ENCODE results near the gene CAPS2.

Gene CAPS2

GRCh38 chr12:75302225-75302624 lies 27.9 kb downstream of the CAPS2 start:
- no peaks in the 10 kb centered on the region for H3K27me3 ChIP-seq (ENCODE audit: insufficient read depth, low read length)
- no peaks in the 10 kb centered on the region for H3K36me3 ChIP-seq (ENCODE audit: insufficient read depth, low read depth, low read length)
- no peaks in the 10 kb centered on the region for H3K4me1 ChIP-seq (ENCODE audit: insufficient read depth, low read length)
- H3K9me3 ChIP-seq (ENCODE audit: insufficient read depth, low read depth, low read length) = no peaks in the 10 kb centered on the region
- no peak overlapping the region for H3K9ac ChIP-seq (ENCODE audit: low read depth, low read length)
- no peak overlapping the region for H3K27ac ChIP-seq (ENCODE audit: low read length)
- no peak overlapping the region for H3K4me3 ChIP-seq (ENCODE audit: low read length)

GRCh38 chr12:75294797-75295196 lies 35.3 kb downstream of the CAPS2 start:
- H3K4me1 ChIP-seq (ENCODE audit: insufficient read depth, low read length) = peaks cover 6% of the 10 kb centered on the region; the same call in 1 of the 2 replicates
- no peaks in the 10 kb centered on the region for H3K36me3 ChIP-seq (ENCODE audit: insufficient read depth, low read depth, low read length)
- 0 out of 2 replicates have a peak overlapping the region, but pooled peaks have one; percentile 25 for H3K4me3 ChIP-seq (ENCODE audit: low read length)
- no peak overlapping the region for H3K27ac ChIP-seq (ENCODE audit: low read length)
- H3K9me3 ChIP-seq (ENCODE audit: insufficient read depth, low read depth, low read length) = no peaks in the 10 kb centered on the region
- no peak overlapping the region for H3K9ac ChIP-seq (ENCODE audit: low read depth, low read length)
- no peaks in the 10 kb centered on the region for H3K27me3 ChIP-seq (ENCODE audit: insufficient read depth, low read length)

GRCh38 chr12:75294336-75294735 lies 35.8 kb downstream of the CAPS2 start:
- no peaks in the 10 kb centered on the region for H3K36me3 ChIP-seq (ENCODE audit: insufficient read depth, low read depth, low read length)
- no peak overlapping the region for H3K9ac ChIP-seq (ENCODE audit: low read depth, low read length)
- H3K4me3 ChIP-seq (ENCODE audit: low read length) = 0 out of 2 replicates have a peak overlapping the region, but pooled peaks have one; percentile 25
- H3K27ac ChIP-seq (ENCODE audit: low read length) = no peak overlapping the region
- peaks cover 6% of the 10 kb centered on the region; the same call in 1 of the 2 replicates for H3K4me1 ChIP-seq (ENCODE audit: insufficient read depth, low read length)
- H3K27me3 ChIP-seq (ENCODE audit: insufficient read depth, low read length) = no peaks in the 10 kb centered on the region
- no peaks in the 10 kb centered on the region for H3K9me3 ChIP-seq (ENCODE audit: insufficient read depth, low read depth, low read length)

GRCh38 chr12:75291014-75291413 lies 39.1 kb downstream of the CAPS2 start:
- H3K36me3 ChIP-seq (ENCODE audit: insufficient read depth, low read depth, low read length) = no peaks in the 10 kb centered on the region
- H3K9ac ChIP-seq (ENCODE audit: low read depth, low read length) = no peak overlapping the region
- H3K4me3 ChIP-seq (ENCODE audit: low read length) = no peak overlapping the region
- H3K27ac ChIP-seq (ENCODE audit: low read length) = no peak overlapping the region
- H3K9me3 ChIP-seq (ENCODE audit: insufficient read depth, low read depth, low read length) = no peaks in the 10 kb centered on the region
- no peaks in the 10 kb centered on the region for H3K27me3 ChIP-seq (ENCODE audit: insufficient read depth, low read length)
- peaks cover 6% of the 10 kb centered on the region for H3K4me1 ChIP-seq (ENCODE audit: insufficient read depth, low read length)

GRCh38 chr12:75289753-75290152 lies 40.4 kb downstream of the CAPS2 start:
- Histone ChIP-seq H3K9ac (ENCODE audit: low read depth, low read length) (no peak overlapping the region), H3K9me3 (ENCODE audit: insufficient read depth, low read depth, low read length) (no peaks in the 10 kb centered on the region), H3K27me3 (ENCODE audit: insufficient read depth, low read length) (no peaks in the 10 kb centered on the region), H3K36me3 (ENCODE audit: insufficient read depth, low read depth, low read length) (no peaks in the 10 kb centered on the region), H3K27ac (ENCODE audit: low read length) (no peak overlapping the region), H3K4me3 (ENCODE audit: low read length) (no peak overlapping the region), H3K4me1 (ENCODE audit: insufficient read depth, low read length) (peaks cover 6% of the 10 kb centered on the region)

GRCh38 chr12:75288860-75289259 lies 41.3 kb downstream of the CAPS2 start:
- H3K36me3 ChIP-seq (ENCODE audit: insufficient read depth, low read depth, low read length) = no peaks in the 10 kb centered on the region
- H3K9me3 ChIP-seq (ENCODE audit: insufficient read depth, low read depth, low read length) = no peaks in the 10 kb centered on the region
- no peak overlapping the region for H3K27ac ChIP-seq (ENCODE audit: low read length)
- H3K9ac ChIP-seq (ENCODE audit: low read depth, low read length) = no peak overlapping the region
- H3K4me3 ChIP-seq (ENCODE audit: low read length) = no peak overlapping the region
- no peaks in the 10 kb centered on the region; the same call in 1 of the 2 replicates for H3K4me1 ChIP-seq (ENCODE audit: insufficient read depth, low read length)
- H3K27me3 ChIP-seq (ENCODE audit: insufficient read depth, low read length) = no peaks in the 10 kb centered on the region

- Histone ChIP-seq H3K36me3 (ENCODE audit: insufficient read depth, low read depth, low read length) (no peaks in the 10 kb centered on the region), H3K9me3 (ENCODE audit: insufficient read depth, low read depth, low read length) (no peaks in the 10 kb centered on the region), H3K27me3 (ENCODE audit: insufficient read depth, low read length) (no peaks in the 10 kb centered on the region), H3K4me3 (ENCODE audit: low read length) (no peak overlapping the region), H3K27ac (ENCODE audit: low read length) (no peak overlapping the region), H3K4me1 (ENCODE audit: insufficient read depth, low read length) (no peaks in the 10 kb centered on the region), H3K9ac (ENCODE audit: low read depth, low read length) (no peak overlapping the region)
These were observed 54.4 kb downstream of the CAPS2 start for GRCh38 chr12:75275702-75276101.

GRCh38 chr12:75271576-75271975 lies 58.5 kb downstream of the CAPS2 start:
- no peak overlapping the region for H3K27ac ChIP-seq (ENCODE audit: low read length)
- no peaks in the 10 kb centered on the region for H3K9me3 ChIP-seq (ENCODE audit: insufficient read depth, low read depth, low read length)
- H3K9ac ChIP-seq (ENCODE audit: low read depth, low read length) = no peak overlapping the region
- no peaks in the 10 kb centered on the region for H3K36me3 ChIP-seq (ENCODE audit: insufficient read depth, low read depth, low read length)
- no peaks in the 10 kb centered on the region for H3K27me3 ChIP-seq (ENCODE audit: insufficient read depth, low read length)
- H3K4me1 ChIP-seq (ENCODE audit: insufficient read depth, low read length) = no peaks in the 10 kb centered on the region
- H3K4me3 ChIP-seq (ENCODE audit: low read length) = no peak overlapping the region

GRCh38 chr12:75270157-75270556 lies 60.0 kb downstream of the CAPS2 start:
- Histone ChIP-seq H3K4me1 (ENCODE audit: insufficient read depth, low read length) (no peaks in the 10 kb centered on the region), H3K27ac (ENCODE audit: low read length) (no peak overlapping the region)

GRCh38 chr12:75269209-75269608 lies 60.9 kb downstream of the CAPS2 start:
- Histone ChIP-seq H3K36me3 (ENCODE audit: insufficient read depth, low read depth, low read length) (no peaks in the 10 kb centered on the region), H3K9me3 (ENCODE audit: insufficient read depth, low read depth, low read length) (no peaks in the 10 kb centered on the region), H3K27me3 (ENCODE audit: insufficient read depth, low read length) (no peaks in the 10 kb centered on the region), H3K4me1 (ENCODE audit: insufficient read depth, low read length) (no peaks in the 10 kb centered on the region), H3K27ac (ENCODE audit: low read length) (no peak overlapping the region), H3K4me3 (ENCODE audit: low read length) (no peak overlapping the region), H3K9ac (ENCODE audit: low read depth, low read length) (no peak overlapping the region)

More at GRCh38 chr12:75270157-75270556, 60.0 kb downstream of the CAPS2 start:
- H3K9ac ChIP-seq (ENCODE audit: low read depth, low read length) = no peak overlapping the region
- no peaks in the 10 kb centered on the region for H3K36me3 ChIP-seq (ENCODE audit: insufficient read depth, low read depth, low read length)
- no peak overlapping the region for H3K4me3 ChIP-seq (ENCODE audit: low read length)
- no peaks in the 10 kb centered on the region for H3K9me3 ChIP-seq (ENCODE audit: insufficient read depth, low read depth, low read length)
- H3K27me3 ChIP-seq (ENCODE audit: insufficient read depth, low read length) = no peaks in the 10 kb centered on the region

GRCh38 chr12:75260316-75260715 lies 69.8 kb downstream of the CAPS2 start:
- no peak overlapping the region for H3K27ac ChIP-seq (ENCODE audit: low read length)
- H3K27me3 ChIP-seq (ENCODE audit: insufficient read depth, low read length) = no peaks in the 10 kb centered on the region
- H3K9ac ChIP-seq (ENCODE audit: low read depth, low read length) = no peak overlapping the region

GRCh38 chr12:75259143-75259542 lies 71.0 kb downstream of the CAPS2 start:
- H3K27ac ChIP-seq (ENCODE audit: low read length) = no peak overlapping the region
- H3K36me3 ChIP-seq (ENCODE audit: insufficient read depth, low read depth, low read length) = no peaks in the 10 kb centered on the region
- H3K9me3 ChIP-seq (ENCODE audit: insufficient read depth, low read depth, low read length) = no peaks in the 10 kb centered on the region
- H3K4me1 ChIP-seq (ENCODE audit: insufficient read depth, low read length) = peaks cover 5% of the 10 kb centered on the region; the same call in 1 of the 2 replicates
- H3K9ac ChIP-seq (ENCODE audit: low read depth, low read length) = no peak overlapping the region
- no peaks in the 10 kb centered on the region for H3K27me3 ChIP-seq (ENCODE audit: insufficient read depth, low read length)
- 0 out of 2 replicates have a peak overlapping the region, but pooled peaks have one; percentile 18 for H3K4me3 ChIP-seq (ENCODE audit: low read length)

More at GRCh38 chr12:75260316-75260715, 69.8 kb downstream of the CAPS2 start:
- H3K9me3 ChIP-seq (ENCODE audit: insufficient read depth, low read depth, low read length) = no peaks in the 10 kb centered on the region
- no peaks in the 10 kb centered on the region for H3K36me3 ChIP-seq (ENCODE audit: insufficient read depth, low read depth, low read length)
- peaks cover 5% of the 10 kb centered on the region; the same call in 1 of the 2 replicates for H3K4me1 ChIP-seq (ENCODE audit: insufficient read depth, low read length)
- no peak overlapping the region for H3K4me3 ChIP-seq (ENCODE audit: low read length)
